Fibroblast of skin of abdomen (primary cell): ENCODE measurements around the gene TBC1D19.
"Not testable (repeated sequence)": the region's sequence is repeated elsewhere in the genome, so short reads cannot be mapped to it uniquely, and the experiment has no call there.

Experiments
- DNase-seq: peaks from one replicate; pipeline ENCODE4 v3.0.0-alpha.2; 2013

TBC1D19 gene

DNA sequence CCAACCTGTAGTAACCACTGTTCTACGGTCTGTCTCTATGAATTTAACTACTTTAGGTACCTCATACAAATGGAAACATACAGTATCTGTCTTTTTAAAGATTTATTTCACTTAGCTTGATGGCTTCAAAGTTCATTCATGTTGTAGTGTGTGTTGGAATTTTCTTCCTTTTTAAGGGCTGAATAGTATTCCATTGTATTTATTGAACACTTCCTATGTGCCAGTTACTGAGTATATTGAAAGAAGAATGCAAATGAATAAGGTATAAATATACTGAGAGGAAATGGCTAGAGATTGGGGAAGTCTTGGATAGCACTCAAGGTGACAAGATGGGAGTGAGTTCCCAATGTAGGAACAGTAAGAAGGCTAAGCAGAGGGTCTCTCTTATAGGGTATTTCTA, 17.3 kb downstream of the TBC1D19 start:
- no peak for DNase-seq

DNA sequence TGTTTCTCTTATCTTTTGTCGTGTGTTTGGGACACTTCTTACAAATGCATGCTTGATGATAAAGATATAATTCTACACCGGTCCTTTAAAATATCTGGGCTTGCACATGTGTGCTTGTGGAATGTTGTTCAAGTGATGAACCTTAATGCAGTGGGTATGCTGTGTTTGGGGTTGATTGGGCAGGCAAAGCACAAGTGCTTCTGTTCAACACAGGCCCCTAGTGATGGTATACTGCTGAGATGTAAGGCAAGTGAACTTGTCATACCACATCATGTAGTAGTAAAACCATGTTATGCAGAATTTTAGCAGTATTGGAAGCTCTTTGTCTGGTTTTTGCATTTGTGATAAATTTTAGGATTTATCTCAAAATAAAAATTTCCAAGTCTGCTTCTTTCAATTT, 23.9 kb downstream of the TBC1D19 start:
- no peak for DNase-seq

GRCh38 chr4:26609391-26609790, 25.5 kb downstream of the TBC1D19 start:
- DNase-seq = no peak

- no peak for DNase-seq
These were observed 26.0 kb downstream of the TBC1D19 start for GRCh38 chr4:26609868-26610267.

- DNase-seq = no peak
These were observed 27.5 kb downstream of the TBC1D19 start for GRCh38 chr4:26611372-26611771.

DNA sequence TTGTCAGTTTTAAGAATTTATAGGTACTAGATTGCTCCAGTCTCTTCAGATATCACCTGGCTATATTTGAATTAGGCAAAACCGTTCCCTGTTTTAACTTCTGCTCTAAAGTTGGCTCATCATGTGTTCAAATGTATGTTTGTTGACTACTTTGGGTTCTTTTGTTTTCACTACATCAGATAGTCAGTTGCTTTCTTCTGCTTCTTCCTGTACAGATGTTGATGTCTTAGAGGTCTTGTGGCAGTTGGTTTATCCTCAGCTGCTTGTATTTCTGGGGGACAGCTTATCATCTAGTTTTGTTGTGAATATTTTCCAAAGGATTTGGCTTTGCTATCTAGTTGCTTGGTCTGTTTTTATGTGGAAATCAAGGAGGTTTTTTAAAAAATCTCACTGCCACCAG, 28.0 kb downstream of the TBC1D19 start:
- DNase-seq = no peak

GRCh38 chr4:26613237-26613636, 29.4 kb downstream of the TBC1D19 start:
- DNase-seq = no peak

- DNase-seq = no peak
These were observed 29.9 kb downstream of the TBC1D19 start for GRCh38 chr4:26613735-26614134.

- DNase-seq = peak; percentile 31
These were observed 35.9 kb downstream of the TBC1D19 start for GRCh38 chr4:26619784-26620183.

- DNase-seq = no peak
These were observed 37.5 kb downstream of the TBC1D19 start for GRCh38 chr4:26621366-26621765.

GRCh38 chr4:26622913-26623312, 39.0 kb downstream of the TBC1D19 start:
- no peak for DNase-seq

DNA sequence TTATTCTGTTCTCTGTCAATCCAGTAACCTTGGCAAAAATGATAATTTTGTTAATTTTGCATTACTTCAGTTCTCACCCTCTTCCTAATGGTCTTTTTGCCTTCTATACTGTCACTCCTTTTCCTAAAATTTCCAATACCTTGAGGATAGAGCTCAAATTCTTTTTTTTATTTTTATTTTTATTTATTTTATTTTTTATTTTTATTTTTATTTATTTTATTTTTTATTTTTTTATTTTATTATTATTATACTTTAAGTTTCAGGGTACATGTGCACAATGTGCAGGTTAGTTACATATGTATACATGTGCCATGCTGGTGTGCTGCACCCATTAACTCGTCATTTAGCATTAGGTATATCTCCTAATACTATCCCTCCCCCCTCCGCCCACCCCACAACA, 42.8 kb downstream of the TBC1D19 start:
- not testable (repeated sequence) for DNase-seq

DNA sequence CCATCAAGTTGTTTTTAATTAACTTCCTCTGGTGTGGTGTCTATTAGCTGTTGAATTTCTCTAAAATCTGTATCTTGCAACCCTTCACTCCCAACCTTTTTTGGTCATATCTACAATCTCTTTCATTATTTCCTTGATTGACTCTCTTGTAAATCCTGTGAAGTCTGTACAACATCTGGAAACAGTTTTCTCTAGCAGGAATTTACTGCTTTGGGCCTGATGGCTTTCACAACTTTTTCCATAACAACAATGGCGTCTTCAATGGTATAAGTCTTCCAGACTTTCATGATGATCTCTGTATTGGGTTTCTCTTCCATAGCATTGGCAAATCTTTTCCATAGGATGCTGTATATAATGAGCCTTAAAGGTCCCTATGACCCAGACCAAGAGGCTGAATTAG, 49.0 kb downstream of the TBC1D19 start:
- peak; percentile 16 for DNase-seq

- no peak for DNase-seq
These were observed 50.4 kb downstream of the TBC1D19 start for GRCh38 chr4:26634237-26634636.

- DNase-seq = no peak
These were observed 52.6 kb downstream of the TBC1D19 start for GRCh38 chr4:26636458-26636857.

- not testable (repeated sequence) for DNase-seq
These were observed 56.8 kb downstream of the TBC1D19 start for GRCh38 chr4:26640639-26641038.

- DNase-seq = no peak
These were observed 63.8 kb downstream of the TBC1D19 start for GRCh38 chr4:26647523-26648224.

DNA sequence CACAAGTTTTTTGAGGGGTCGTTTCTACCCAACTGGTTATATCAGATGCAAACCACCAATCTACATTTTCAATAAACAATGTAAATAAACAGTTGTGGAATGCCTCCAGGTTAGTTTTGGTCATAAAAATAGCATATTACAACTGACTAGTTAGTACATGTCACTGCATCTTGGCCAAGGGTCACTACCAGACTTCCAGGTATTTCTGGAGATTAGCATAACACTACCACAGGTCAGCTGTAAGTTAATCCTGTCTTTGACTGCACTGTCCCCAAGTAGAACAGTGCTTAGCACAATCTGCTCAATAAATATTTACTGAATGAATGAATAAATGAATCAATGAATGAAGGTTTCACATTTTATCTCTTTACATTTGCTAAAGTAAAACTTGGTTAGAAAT, 64.4 kb downstream of the TBC1D19 start:
- DNase-seq = no peak

GRCh38 chr4:26660261-26660660, 76.4 kb downstream of the TBC1D19 start:
- no peak for DNase-seq

DNA sequence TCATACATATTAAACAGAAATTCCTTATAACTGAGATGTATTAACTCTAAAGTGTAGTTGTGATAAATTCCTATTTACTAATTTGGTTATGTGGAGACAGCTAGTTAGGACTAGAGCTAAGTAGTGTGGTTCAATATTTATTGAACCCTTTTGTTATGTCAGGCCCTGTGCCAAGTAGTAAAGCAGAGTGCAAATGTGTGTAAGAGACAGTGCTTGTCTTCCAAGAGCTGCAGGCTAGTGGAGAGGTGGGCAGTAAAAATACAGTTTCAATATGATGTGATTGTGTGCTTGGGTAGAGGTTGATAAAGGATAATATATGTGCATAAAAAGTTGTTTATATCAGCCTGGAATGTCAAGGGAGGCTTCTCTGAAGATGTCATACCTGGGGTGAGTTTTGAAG, 80.0 kb downstream of the TBC1D19 start:
- no peak for DNase-seq

GRCh38 chr4:26670903-26671537, 87.1 kb downstream of the TBC1D19 start:
- DNase-seq = no peak

DNA sequence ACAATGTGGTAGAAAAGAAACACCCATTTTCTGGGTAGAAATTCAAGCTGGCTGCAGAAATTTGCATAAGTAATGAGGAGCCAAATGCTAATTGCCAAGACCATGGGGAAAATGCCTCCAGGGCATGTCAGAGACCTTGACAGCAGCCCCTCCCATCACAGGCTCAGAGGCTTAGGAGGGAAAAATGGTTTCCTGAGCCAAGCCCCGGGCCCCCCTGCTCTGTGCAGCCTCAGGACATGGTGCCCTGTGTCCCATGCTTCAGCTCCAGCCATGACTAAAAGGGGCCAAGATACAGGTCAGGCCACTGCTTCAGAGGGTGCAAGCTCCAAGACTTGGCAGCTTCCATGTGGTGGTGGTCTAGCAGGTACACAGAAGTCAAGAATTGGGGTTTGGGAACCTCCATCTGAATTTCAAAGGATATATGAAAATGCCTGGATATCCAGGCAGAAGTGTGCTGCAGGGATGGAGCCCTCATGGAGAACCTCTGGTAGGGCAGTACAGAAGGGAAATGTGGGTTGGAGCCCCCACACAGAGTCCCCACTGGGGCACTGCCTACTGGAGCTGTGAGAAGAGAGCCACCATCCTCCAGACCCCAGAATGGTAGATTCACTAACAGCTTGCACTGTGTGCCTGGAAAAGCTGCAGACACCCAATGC, 95.3 kb downstream of the TBC1D19 start:
- DNase-seq = not testable (repeated sequence)

DNA sequence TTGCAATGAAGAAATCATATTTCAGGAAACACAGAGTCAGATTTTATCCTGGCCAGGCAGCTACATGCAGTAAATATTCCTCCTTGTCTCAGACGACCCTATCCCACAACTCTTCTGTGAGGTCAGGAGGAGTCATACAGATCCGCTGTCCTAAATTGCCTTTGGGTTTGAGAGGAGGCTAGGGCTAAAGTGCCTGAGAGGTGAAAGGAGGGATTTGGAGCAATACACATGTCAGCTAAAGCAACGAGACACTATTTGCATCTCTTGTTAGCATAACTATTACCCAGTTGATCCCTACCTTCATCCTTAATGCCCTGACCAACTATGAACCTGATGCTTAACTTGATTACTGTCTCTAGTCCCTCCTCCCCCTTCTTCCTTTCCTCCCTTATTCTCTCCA, 98.6 kb downstream of the TBC1D19 start:
- DNase-seq = no peak

GRCh38 chr4:26685250-26685649, 101.4 kb downstream of the TBC1D19 start:
- DNase-seq = no peak
